Fibroblast of skin of right quadriceps (primary cell): ENCODE measurements around the gene C4A.
A peak's percentile ranks its signal among the peaks of the same experiment; 100 is the strongest.
"Not testable (repeated sequence)": the region's sequence is repeated elsewhere in the genome, so short reads cannot be mapped to it uniquely, and the experiment has no call there.

ENCODE experiments used
- DNase-seq: peaks from one replicate; pipeline ENCODE4 v3.0.0-alpha.2; 2013

The C4A gene

GRCh38 chr6:31981744-31982143, at the start of gene C4A:
TSS of gene C4A (plus strand) at chr6:31982057. CDS start at chr6:31982108, 51 bp downstream.
- not testable (repeated sequence) for DNase-seq

GRCh38 chr6:31932137-31932536, 49.7 kb upstream of the C4A start:
- DNase-seq, result not testable (repeated sequence)

GRCh38 chr6:31933537-31933936, 48.3 kb upstream of the C4A start:
- no peak for DNase-seq

- no peak for DNase-seq
These were observed 46.8 kb upstream of the C4A start for GRCh38 chr6:31935021-31935420.

- no peak for DNase-seq
These were observed 46.0 kb upstream of the C4A start for GRCh38 chr6:31935823-31936222.

- peak; percentile 46 for DNase-seq
These were observed 41.6 kb upstream of the C4A start for GRCh38 chr6:31940256-31940664.

- DNase-seq, result no peak
These were observed 38.1 kb upstream of the C4A start for GRCh38 chr6:31943742-31944141.

GRCh38 chr6:31945154-31945506, 36.7 kb upstream of the C4A start:
- DNase-seq, result no peak

- DNase-seq, result peak; percentile 75
These were observed 36.1 kb upstream of the C4A start, which contains the start of gene CFB for GRCh38 chr6:31945507-31946369. TSS of gene CFB (plus strand) at chr6:31946095. CDS start at chr6:31946222, 127 bp downstream.

GRCh38 chr6:31946370-31946885, 35.4 kb upstream of the C4A start:
- no peak for DNase-seq

GRCh38 chr6:31947070-31947675, 34.7 kb upstream of the C4A start:
- no peak for DNase-seq

- DNase-seq, result no peak
These were observed 34.0 kb upstream of the C4A start for GRCh38 chr6:31947864-31948263.

- DNase-seq, result no peak
These were observed 33.6 kb upstream of the C4A start for GRCh38 chr6:31948306-31948705.

GRCh38 chr6:31948753-31949413, 33.0 kb upstream of the C4A start:
- DNase-seq, result no peak

- no peak for DNase-seq
These were observed 31.8 kb upstream of the C4A start for GRCh38 chr6:31949926-31950548.

- peak; percentile 47 for DNase-seq
These were observed 29.6 kb upstream of the C4A start for GRCh38 chr6:31952140-31952805.

- no peak for DNase-seq
These were observed 29.0 kb upstream of the C4A start for GRCh38 chr6:31952890-31953289.

- no peak for DNase-seq
These were observed 27.3 kb upstream of the C4A start for GRCh38 chr6:31954511-31954910.

- no peak for DNase-seq
These were observed 25.1 kb upstream of the C4A start for GRCh38 chr6:31956796-31957195.

GRCh38 chr6:31958412-31958740, 23.5 kb upstream of the C4A start:
- DNase-seq, result no peak

- DNase-seq, result peak; percentile 98
These were observed 22.8 kb upstream of the C4A start, which contains the start of the genes NELFE and SKIC2 for GRCh38 chr6:31958741-31959739. TSS of gene NELFE (minus strand) at chr6:31958971. CDS start at chr6:31958446, 525 bp downstream. TSS of gene SKIC2 (plus strand) at chr6:31959175. CDS start at chr6:31959193, 18 bp downstream.
